Measurements from ENCODE around the gene DLG2. TPM values are rescaled to one million over a fixed set of nuclear protein-coding genes. Genes with fewer than 3 reads are reported as not detected.

Gene DLG2
- total RNA-seq, 1 donor from 2014 or later, result 0.43 TPM

GRCh38 chr11:84564180-84564866, 1062.8 kb downstream of the DLG2 start:
- no peak overlapping the region for H3K4me3 ChIP-seq
- no peak overlapping the region for H3K27ac ChIP-seq
- no peaks in the 10 kb centered on the region for H3K36me3 ChIP-seq
- H3K27me3 ChIP-seq, result no peaks in the 10 kb centered on the region
- no peaks in the 10 kb centered on the region for H3K4me1 ChIP-seq
- H3K9me3 ChIP-seq, result no peaks in the 10 kb centered on the region
- peak; percentile 21 to 78 (median 68) for TF ChIP-seq CTCF (IDR thresholded peaks at IDR 0.05)
- intact Hi-C loops (cut with DNase I), result loop anchor here (5.0 kb wide), 1 partner anchor 737 kb away; no protein-coding TSS in a partner anchor
- DNase-seq (ENCODE audit: low spot score in 2 of 2), result peak in 1 of 2 donors; percentile 62

GRCh38 chr11:84563356-84563755, 1063.8 kb downstream of the DLG2 start:
- DNase-seq (ENCODE audit: low spot score in 2 of 2), result no peak
- H3K27ac ChIP-seq, result no peak overlapping the region

GRCh38 chr11:84560206-84560605, 1066.9 kb downstream of the DLG2 start:
- no peaks in the 10 kb centered on the region for H3K36me3 ChIP-seq
- no peak overlapping the region for H3K27ac ChIP-seq
- intact Hi-C loops (cut with DNase I), result loop anchor here (5.0 kb wide), 1 partner anchor 733 kb away; no protein-coding TSS in a partner anchor
- H3K4me3 ChIP-seq, result no peak overlapping the region
- TF ChIP-seq CTCF (IDR thresholded peaks at IDR 0.05), result no peak
- DNase-seq (ENCODE audit: low spot score in 2 of 2), result no peak
- no peaks in the 10 kb centered on the region for H3K4me1 ChIP-seq
- no peaks in the 10 kb centered on the region for H3K9me3 ChIP-seq
- H3K27me3 ChIP-seq, result no peaks in the 10 kb centered on the region

More at GRCh38 chr11:84563356-84563755, 1063.8 kb downstream of the DLG2 start:
- Histone ChIP-seq H3K27me3 (no peaks in the 10 kb centered on the region), H3K36me3 (no peaks in the 10 kb centered on the region), H3K9me3 (no peaks in the 10 kb centered on the region), H3K4me1 (no peaks in the 10 kb centered on the region), H3K4me3 (no peak overlapping the region)
- intact Hi-C loops (cut with DNase I), result loop anchor here (5.0 kb wide), 1 partner anchor 736 kb away; no protein-coding TSS in a partner anchor
- no peak for TF ChIP-seq CTCF (IDR thresholded peaks at IDR 0.05)

- H3K4me1 ChIP-seq, result no peaks in the 10 kb centered on the region
- H3K27ac ChIP-seq, result no peak overlapping the region
- DNase-seq (ENCODE audit: low spot score in 2 of 2), result no peak
- H3K36me3 ChIP-seq, result no peaks in the 10 kb centered on the region
- peak; percentile 29 to 76 (median 62) for TF ChIP-seq CTCF (IDR thresholded peaks at IDR 0.05)
- H3K9me3 ChIP-seq, result no peaks in the 10 kb centered on the region
- intact Hi-C loops (cut with DNase I), result no loop called here
- no peaks in the 10 kb centered on the region for H3K27me3 ChIP-seq
- no peak overlapping the region for H3K4me3 ChIP-seq
These were observed 1068.8 kb downstream of the DLG2 start for GRCh38 chr11:84558085-84558905.

- H3K4me1 ChIP-seq, result no peaks in the 10 kb centered on the region
- no peak overlapping the region for H3K4me3 ChIP-seq
- no peaks in the 10 kb centered on the region for H3K27me3 ChIP-seq
- H3K9me3 ChIP-seq, result no peaks in the 10 kb centered on the region
- TF ChIP-seq CTCF (IDR thresholded peaks at IDR 0.05), result no peak
- no peak overlapping the region for H3K27ac ChIP-seq
- no peak for DNase-seq (ENCODE audit: low spot score in 2 of 2)
- no peaks in the 10 kb centered on the region for H3K36me3 ChIP-seq
- intact Hi-C loops (cut with DNase I), result no loop called here
These were observed 1074.4 kb downstream of the DLG2 start for GRCh38 chr11:84552791-84553190.
